ENCODE measurements around the gene KLK8.

DNA sequence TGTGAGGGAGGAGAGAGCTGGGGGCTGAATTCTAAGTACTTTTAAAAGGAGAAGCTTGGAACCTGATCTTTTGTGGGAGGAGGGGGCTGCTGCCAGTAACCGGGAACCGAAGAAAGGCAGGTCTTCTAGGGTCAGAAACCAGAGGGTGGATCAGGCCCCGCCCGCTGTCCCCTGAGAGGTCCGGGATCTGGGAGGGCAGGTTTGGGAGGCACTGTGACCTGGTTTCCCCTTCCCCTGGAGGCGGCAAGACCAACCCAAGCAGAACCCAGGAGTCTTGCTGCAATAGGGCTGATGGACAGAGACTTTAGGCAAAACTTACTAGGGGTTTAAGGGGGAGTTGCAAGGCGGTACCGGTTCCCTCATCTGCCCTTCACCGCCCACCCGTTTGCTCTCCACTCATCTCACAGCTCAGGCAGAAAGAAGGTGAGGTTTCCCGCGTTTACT lies 707 bp upstream of the KLK8 start:
- TF ChIP-seq EZH2 (IDR thresholded peaks at IDR 0.05; ENCODE audit: insufficient read depth, poor library complexity, severe bottlenecking) (no peak), EZH2phosphoT487 (IDR thresholded peaks at IDR 0.05; ENCODE audit: insufficient read depth, low read depth) (no peak)

Data from GM23248 (cell line).